ENCODE measurements around the gene RSRP1.

The RSRP1 gene

DNA sequence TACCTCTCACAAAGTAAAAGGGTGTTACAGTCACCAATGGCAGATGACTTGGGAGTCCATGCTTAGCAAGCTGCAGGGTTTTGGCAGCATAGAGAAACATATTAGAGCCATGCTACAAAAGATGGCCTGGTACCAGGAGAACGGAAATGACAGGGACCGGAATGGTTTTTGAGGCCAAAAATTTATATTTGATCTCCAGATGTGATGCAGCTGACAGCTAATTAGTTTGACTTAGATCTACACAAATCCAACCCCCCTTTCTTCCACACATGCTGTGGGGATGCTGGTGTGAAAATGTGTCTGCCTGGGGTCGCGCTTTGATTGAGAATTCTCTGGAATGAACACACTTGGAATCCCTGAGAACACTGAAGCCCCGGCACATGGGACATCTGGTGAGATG, 41.5 kb downstream of the RSRP1 start:
- no peak overlapping the region for H3K4me3 ChIP-seq (ENCODE audit: low read depth, low read length)
- in situ Hi-C loops (cut with HindIII; ENCODE audit: low sequenced_read_pairs), result loop anchor here (25.0 kb wide), 1 partner anchor 268 kb away; the partner anchor contains the start of gene RUNX3
- TF ChIP-seq, protein P1, sequence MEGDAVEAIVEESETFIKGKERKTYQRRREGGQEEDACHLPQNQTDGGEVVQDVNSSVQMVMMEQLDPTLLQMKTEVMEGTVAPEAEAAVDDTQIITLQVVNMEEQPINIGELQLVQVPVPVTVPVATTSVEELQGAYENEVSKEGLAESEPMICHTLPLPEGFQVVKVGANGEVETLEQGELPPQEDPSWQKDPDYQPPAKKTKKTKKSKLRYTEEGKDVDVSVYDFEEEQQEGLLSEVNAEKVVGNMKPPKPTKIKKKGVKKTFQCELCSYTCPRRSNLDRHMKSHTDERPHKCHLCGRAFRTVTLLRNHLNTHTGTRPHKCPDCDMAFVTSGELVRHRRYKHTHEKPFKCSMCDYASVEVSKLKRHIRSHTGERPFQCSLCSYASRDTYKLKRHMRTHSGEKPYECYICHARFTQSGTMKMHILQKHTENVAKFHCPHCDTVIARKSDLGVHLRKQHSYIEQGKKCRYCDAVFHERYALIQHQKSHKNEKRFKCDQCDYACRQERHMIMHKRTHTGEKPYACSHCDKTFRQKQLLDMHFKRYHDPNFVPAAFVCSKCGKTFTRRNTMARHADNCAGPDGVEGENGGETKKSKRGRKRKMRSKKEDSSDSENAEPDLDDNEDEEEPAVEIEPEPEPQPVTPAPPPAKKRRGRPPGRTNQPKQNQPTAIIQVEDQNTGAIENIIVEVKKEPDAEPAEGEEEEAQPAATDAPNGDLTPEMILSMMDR (IDR thresholded peaks at IDR 0.05; ENCODE audit: low read depth, low read length), result no peak
- DNase-seq (ENCODE audit: low read depth, low spot score), result no peak

DNA sequence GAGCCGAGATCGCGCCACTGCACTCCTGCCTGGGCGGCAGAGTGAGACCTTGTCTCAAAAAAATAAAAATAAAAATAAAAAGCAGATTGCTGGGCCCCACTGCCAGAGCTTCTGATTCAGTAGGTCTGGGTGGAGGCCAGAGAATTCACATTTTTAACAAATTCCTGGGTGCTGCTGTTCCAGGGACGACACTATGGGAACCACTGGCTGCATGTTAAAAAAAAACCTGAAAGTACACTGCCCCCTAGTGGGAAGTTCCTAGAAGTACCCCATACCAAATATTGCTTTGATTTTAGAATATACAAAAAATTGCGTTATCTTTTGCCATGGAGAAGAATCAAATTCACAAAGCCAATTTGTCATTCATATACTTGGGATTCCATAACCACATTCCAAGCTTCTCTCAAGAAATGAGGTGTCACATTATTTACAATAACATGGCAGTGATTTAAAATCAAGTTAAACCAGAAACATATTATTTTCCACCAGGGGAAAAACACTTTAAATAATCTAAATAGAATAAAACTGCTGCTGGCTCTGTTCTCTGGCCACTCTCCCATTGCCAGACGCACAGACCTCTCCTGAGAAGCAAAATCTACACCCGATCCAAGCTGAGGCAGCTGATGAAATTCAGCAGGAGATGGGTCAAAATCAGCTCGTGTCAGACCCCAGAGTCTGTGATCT, 42.3 kb downstream of the RSRP1 start:
- no peak overlapping the region for H3K4me3 ChIP-seq (ENCODE audit: low read depth, low read length)
- in situ Hi-C loops (cut with HindIII; ENCODE audit: low sequenced_read_pairs), result loop anchor here (25.0 kb wide), 1 partner anchor 268 kb away; the partner anchor contains the start of gene RUNX3
- peak; percentile 49 for DNase-seq (ENCODE audit: low read depth, low spot score)

DNA sequence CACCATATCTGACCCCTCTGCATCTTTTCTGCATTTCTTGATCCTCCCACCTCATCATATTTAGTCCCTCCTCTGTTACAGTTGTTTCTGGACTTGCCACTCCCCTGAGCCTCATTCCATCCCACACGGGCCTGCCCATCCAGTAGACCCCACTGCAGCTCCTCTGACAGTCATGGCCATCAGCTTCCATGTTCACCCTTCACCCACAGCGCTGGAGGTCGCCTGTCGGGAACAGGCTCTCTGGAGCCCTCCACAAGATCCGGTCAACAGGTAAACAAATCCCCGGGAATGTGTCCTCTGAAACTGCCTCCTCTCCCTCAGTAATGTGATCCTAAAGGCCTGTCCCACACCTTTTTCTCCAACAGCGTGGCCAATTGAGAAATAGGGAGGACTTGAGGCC, 46.2 kb downstream of the RSRP1 start:
- H3K4me3 ChIP-seq (ENCODE audit: low read depth, low read length), result no peak overlapping the region
- DNase-seq (ENCODE audit: low read depth, low spot score), result no peak
- in situ Hi-C loops (cut with HindIII; ENCODE audit: low sequenced_read_pairs), result loop anchor here (25.0 kb wide), 1 partner anchor 264 kb away; the partner anchor contains the start of gene RUNX3
- TF ChIP-seq, protein P1 (IDR thresholded peaks at IDR 0.05; ENCODE audit: low read depth, low read length), result no peak

More for the DNA sequence above, 42.3 kb downstream of the RSRP1 start:
- TF ChIP-seq, protein P1 (IDR thresholded peaks at IDR 0.05; ENCODE audit: low read depth, low read length), result peak; percentile 71

DNA sequence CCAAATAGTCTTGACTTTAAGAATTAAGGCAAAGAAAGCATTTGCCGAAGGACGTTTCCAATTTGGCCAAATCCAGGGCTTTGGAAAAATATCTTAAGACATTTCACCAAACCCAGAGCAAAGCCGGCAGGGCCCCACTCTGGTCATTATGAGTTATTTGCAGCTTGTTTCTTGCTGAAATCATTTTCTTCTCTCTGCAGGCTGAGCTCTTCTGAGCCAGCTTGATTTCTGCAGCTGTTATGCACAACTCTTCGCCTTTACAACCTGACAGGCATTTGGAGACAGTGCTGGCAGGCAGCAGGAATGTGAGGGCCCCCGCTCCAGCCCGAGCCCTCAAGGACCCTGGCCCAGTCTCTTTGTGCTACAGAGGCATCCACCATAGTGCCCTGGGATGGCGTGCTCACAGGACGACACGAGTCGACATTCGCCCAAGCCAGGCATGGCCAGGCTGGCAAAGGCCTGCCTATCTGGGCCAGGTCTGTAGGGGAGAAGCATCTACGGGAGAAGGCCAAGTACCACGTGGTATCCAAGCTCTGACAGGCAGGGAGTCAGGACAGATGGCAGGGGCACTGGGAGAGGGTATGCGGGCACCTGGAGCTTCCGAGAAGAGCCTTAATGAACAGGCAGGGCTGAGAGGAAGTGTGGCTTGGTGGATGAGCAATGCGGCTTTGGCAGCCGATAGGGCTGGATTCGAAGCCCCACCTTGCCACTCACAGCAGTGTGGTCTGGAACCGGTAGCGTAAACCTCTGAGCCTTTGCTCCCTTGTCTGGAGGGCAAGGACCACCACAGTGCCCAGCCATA, 47.2 kb downstream of the RSRP1 start:
- no peak overlapping the region for H3K4me3 ChIP-seq (ENCODE audit: low read depth, low read length)
- in situ Hi-C loops (cut with HindIII; ENCODE audit: low sequenced_read_pairs), result loop anchor here (25.0 kb wide), 1 partner anchor 263 kb away; the partner anchor contains the start of gene RUNX3
- no peak for DNase-seq (ENCODE audit: low read depth, low spot score)
- TF ChIP-seq, protein P1 (IDR thresholded peaks at IDR 0.05; ENCODE audit: low read depth, low read length), result no peak

DNA sequence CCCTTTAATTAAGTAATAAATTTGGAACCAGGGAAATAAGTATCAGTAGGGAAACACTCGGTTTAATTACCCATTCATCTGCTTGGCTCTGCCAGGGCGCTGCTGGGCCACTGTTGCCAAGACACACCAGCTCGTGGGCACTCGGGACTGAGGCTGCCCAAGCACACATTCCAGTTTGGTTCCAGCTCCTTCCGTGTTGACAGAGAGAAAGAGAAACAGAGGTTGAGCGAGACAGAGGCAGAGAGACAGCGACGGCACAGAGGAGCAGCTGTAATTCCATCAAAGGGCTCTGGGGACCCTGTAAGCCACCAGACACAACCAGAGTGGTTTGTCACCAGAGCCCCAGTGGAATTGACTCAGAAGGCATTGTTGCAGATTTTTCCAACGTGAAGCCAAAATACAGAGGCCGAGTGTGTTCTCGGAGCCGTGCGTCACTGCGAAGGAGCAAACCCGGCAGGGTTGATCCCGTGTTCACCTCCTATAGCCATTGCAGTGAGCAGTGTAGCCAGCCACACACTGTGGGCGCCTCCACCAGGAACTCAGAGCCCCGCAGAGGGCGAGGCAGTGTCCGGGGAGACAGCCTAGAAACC, 48.5 kb downstream of the RSRP1 start:
- peak; percentile 5 for DNase-seq (ENCODE audit: low read depth, low spot score)
- no peak overlapping the region for H3K4me3 ChIP-seq (ENCODE audit: low read depth, low read length)
- TF ChIP-seq, protein P1 (IDR thresholded peaks at IDR 0.05; ENCODE audit: low read depth, low read length), result no peak
- in situ Hi-C loops (cut with HindIII; ENCODE audit: low sequenced_read_pairs), result no loop called here

DNA sequence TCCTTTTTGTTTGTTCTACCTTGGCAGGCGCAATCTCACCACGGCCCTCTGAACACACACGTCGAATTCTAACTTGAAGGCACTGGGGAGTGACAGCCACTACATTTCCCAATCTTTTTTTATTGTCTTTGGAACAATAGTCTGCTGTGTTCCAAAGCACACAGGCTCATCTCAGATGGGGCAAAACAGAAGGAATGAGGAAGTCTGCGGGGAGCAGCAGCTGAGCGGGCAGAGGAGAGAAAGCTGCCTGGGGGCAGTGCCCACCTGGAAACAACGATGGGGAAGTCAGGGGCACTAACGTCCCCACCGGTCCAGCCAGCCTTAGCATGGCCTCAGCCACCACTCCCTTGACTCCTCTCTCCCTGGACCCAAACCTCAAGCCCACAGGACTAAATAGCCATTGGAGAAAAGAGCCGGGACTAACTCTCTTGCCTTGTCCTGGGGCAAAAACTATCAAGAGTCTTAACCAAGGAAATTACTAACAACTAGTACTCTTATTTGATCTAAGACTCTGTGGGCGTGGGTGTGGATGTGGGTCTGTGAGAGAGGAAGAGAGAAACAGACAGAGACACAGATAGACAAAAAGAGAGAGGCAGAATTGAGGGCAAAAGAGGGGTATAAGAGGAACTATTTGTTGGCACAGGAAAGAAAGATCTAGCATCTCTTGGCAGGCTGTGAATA, 49.1 kb downstream of the RSRP1 start:
- no peak overlapping the region for H3K4me3 ChIP-seq (ENCODE audit: low read depth, low read length)
- no peak for DNase-seq (ENCODE audit: low read depth, low spot score)
- TF ChIP-seq, protein P1 (IDR thresholded peaks at IDR 0.05; ENCODE audit: low read depth, low read length), result no peak
- in situ Hi-C loops (cut with HindIII; ENCODE audit: low sequenced_read_pairs), result no loop called here

Measured in astrocyte of the spinal cord (primary cell).